ENCODE results near the gene KYNU. TPM values are rescaled to one million over a fixed set of nuclear protein-coding genes. Genes with fewer than 3 reads are reported as not detected.

KYNU gene
- total RNA-seq, 1 donor from 2014 or later: not detected

GRCh38 chr2:142848023-142848606 is 29.3 kb upstream of the KYNU start:
- peaks cover 5% of the 10 kb centered on the region for H3K4me1 Mint-ChIP-seq
- H3K27me3 Mint-ChIP-seq (ENCODE audit: insufficient read depth, low read depth): peaks cover 2% of the 10 kb centered on the region
- no peak overlapping the region for H3K4me3 Mint-ChIP-seq
- Histone ChIP-seq H3K9me3 (ENCODE audit: low read depth) (no peaks in the 10 kb centered on the region), H3K27me3 (no peaks in the 10 kb centered on the region), H3K36me3 (no peaks in the 10 kb centered on the region), H3K4me1 (no peaks in the 10 kb centered on the region), H4K20me1 (ENCODE audit: low read depth) (no peaks in the 10 kb centered on the region), H3K9ac (no peak overlapping the region), H3K27ac (no peak overlapping the region), H3F3A (ENCODE audit: low read depth) (no peaks in the 10 kb centered on the region), H3K4me3 (no peak overlapping the region), H2AFZ (replicated peaks) (no peak overlapping the region), H3K4me2 (no peak overlapping the region), H3K79me2 (ENCODE audit: low read depth) (no peaks in the 10 kb centered on the region)
- no peaks in the 10 kb centered on the region for H3K36me3 Mint-ChIP-seq
- no peak for DNase-seq (ENCODE audit: low spot score)
- H3K9me3 Mint-ChIP-seq: no peaks in the 10 kb centered on the region
- H3K27ac Mint-ChIP-seq: no peak overlapping the region
- TF ChIP-seq EZH2 (IDR thresholded peaks at IDR 0.05) (no peak), EZH2phosphoT487 (IDR thresholded peaks at IDR 0.05) (no peak), CTCF (IDR thresholded peaks at IDR 0.05) (no peak)

- Histone ChIP-seq H4K20me1 (ENCODE audit: low read depth) (no peaks in the 10 kb centered on the region), H2AFZ (replicated peaks) (no peak overlapping the region), H3K9ac (no peak overlapping the region), H3K79me2 (ENCODE audit: low read depth) (no peaks in the 10 kb centered on the region), H3K4me2 (no peak overlapping the region), H3K27me3 (no peaks in the 10 kb centered on the region), H3F3A (ENCODE audit: low read depth) (no peaks in the 10 kb centered on the region), H3K27ac (no peak overlapping the region), H3K36me3 (no peaks in the 10 kb centered on the region), H3K4me3 (no peak overlapping the region), H3K4me1 (no peaks in the 10 kb centered on the region), H3K9me3 (ENCODE audit: low read depth) (no peaks in the 10 kb centered on the region)
- Mint-ChIP-seq H3K4me3 (no peak overlapping the region), H3K9me3 (no peaks in the 10 kb centered on the region), H3K4me1 (peaks cover 5% of the 10 kb centered on the region), H3K27me3 (ENCODE audit: insufficient read depth, low read depth) (peaks cover 2% of the 10 kb centered on the region), H3K36me3 (no peaks in the 10 kb centered on the region), H3K27ac (no peak overlapping the region)
- DNase-seq (ENCODE audit: low spot score): no peak
- TF ChIP-seq EZH2phosphoT487 (IDR thresholded peaks at IDR 0.05): no peak
- no peak for TF ChIP-seq EZH2 (IDR thresholded peaks at IDR 0.05)
- no peak for TF ChIP-seq CTCF (IDR thresholded peaks at IDR 0.05)
Measured at GRCh38 chr2:142849820-142850219, 27.6 kb upstream of the KYNU start.

- TF ChIP-seq CTCF (IDR thresholded peaks at IDR 0.05) (no peak), EZH2 (IDR thresholded peaks at IDR 0.05) (no peak), EZH2phosphoT487 (IDR thresholded peaks at IDR 0.05) (no peak)
- no peak overlapping the region for H3K4me3 ChIP-seq
- H3F3A ChIP-seq (ENCODE audit: low read depth): no peaks in the 10 kb centered on the region
- H3K9ac ChIP-seq: no peak overlapping the region
- H3K4me2 ChIP-seq: no peak overlapping the region
- no peaks in the 10 kb centered on the region for H3K9me3 Mint-ChIP-seq
- no peak overlapping the region for H3K4me3 Mint-ChIP-seq
- H3K79me2 ChIP-seq (ENCODE audit: low read depth): no peaks in the 10 kb centered on the region
- H4K20me1 ChIP-seq (ENCODE audit: low read depth): no peaks in the 10 kb centered on the region
- H3K9me3 ChIP-seq (ENCODE audit: low read depth): no peaks in the 10 kb centered on the region
- DNase-seq (ENCODE audit: low spot score): no peak
- no peaks in the 10 kb centered on the region for H3K36me3 Mint-ChIP-seq
- no peak overlapping the region for H3K27ac Mint-ChIP-seq
- no peak overlapping the region for H2AFZ ChIP-seq (replicated peaks)
- H3K36me3 ChIP-seq: no peaks in the 10 kb centered on the region
- H3K4me1 Mint-ChIP-seq: peaks cover 5% of the 10 kb centered on the region
- no peaks in the 10 kb centered on the region for H3K4me1 ChIP-seq
- H3K27me3 ChIP-seq: no peaks in the 10 kb centered on the region
- H3K27ac ChIP-seq: no peak overlapping the region
- no peaks in the 10 kb centered on the region for H3K27me3 Mint-ChIP-seq (ENCODE audit: insufficient read depth, low read depth)
Measured at GRCh38 chr2:142853912-142854311, 23.6 kb upstream of the KYNU start.

Data from neural progenitor cell (in vitro differentiated cells).